Measurements from ENCODE around the gene ZNF764. TPM values are rescaled to one million over a fixed set of nuclear protein-coding genes. Genes with fewer than 3 reads are reported as not detected.

ZNF764 gene
- total RNA-seq, 1 donor from 2014 or later: 8.0 TPM

- DNase-seq: no peak
- no peak for ATAC-seq (ENCODE audit: poor library complexity)
- intact Hi-C loops (cut with DNase I): loop anchor here (10.0 kb wide), 1 partner anchor 77 kb away; the partner anchor contains the start of gene SEPHS2
These were observed 36.1 kb downstream of the ZNF764 start for GRCh38 chr16:30521873-30522641.

- DNase-seq: no peak
- intact Hi-C loops (cut with DNase I): loop anchor here (10.0 kb wide), 1 partner anchor 77 kb away; the partner anchor contains the start of gene SEPHS2
- no peak for ATAC-seq (ENCODE audit: poor library complexity)
These were observed 36.7 kb downstream of the ZNF764 start for GRCh38 chr16:30521476-30521872.

GRCh38 chr16:30519120-30520049 is 38.8 kb downstream of the ZNF764 start:
- intact Hi-C loops (cut with DNase I): loop anchor here (10.0 kb wide), 1 partner anchor 75 kb away; the partner anchor contains the start of gene SEPHS2

GRCh38 chr16:30518552-30518951 is 39.6 kb downstream of the ZNF764 start:
- ATAC-seq (ENCODE audit: poor library complexity) (no peak), DNase-seq (no peak)
- intact Hi-C loops (cut with DNase I): no loop called here

More at GRCh38 chr16:30519120-30520049, 38.8 kb downstream of the ZNF764 start:
- no peak for ATAC-seq (ENCODE audit: poor library complexity)
- no peak for DNase-seq

GRCh38 chr16:30515275-30515674 is 42.9 kb downstream of the ZNF764 start:
- intact Hi-C loops (cut with DNase I): no loop called here
- no peak for DNase-seq

DNA sequence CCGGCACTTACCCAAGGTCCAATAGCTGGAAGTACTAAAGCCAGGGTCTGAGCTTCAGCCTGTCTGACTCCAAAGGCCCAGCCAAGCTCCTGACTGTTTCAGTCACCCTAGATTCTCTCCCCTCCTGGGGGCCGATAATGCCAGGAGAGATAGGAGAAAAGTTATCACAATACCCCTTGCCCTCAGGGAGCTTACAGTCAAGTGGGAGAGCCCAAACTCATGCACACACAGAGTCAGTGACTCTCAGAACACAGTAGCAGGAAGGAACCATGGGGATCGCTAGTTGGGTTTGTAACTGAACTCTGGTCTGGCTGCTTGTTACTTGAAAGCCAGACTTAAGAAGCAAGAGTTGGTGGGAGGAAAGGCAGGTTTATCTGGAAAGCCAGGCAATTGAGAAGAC is 46.7 kb downstream of the ZNF764 start:
- intact Hi-C loops (cut with DNase I): no loop called here
- ATAC-seq (ENCODE audit: poor library complexity): no peak
- no peak for DNase-seq

More at GRCh38 chr16:30515275-30515674, 42.9 kb downstream of the ZNF764 start:
- ATAC-seq (ENCODE audit: poor library complexity): no peak

DNA sequence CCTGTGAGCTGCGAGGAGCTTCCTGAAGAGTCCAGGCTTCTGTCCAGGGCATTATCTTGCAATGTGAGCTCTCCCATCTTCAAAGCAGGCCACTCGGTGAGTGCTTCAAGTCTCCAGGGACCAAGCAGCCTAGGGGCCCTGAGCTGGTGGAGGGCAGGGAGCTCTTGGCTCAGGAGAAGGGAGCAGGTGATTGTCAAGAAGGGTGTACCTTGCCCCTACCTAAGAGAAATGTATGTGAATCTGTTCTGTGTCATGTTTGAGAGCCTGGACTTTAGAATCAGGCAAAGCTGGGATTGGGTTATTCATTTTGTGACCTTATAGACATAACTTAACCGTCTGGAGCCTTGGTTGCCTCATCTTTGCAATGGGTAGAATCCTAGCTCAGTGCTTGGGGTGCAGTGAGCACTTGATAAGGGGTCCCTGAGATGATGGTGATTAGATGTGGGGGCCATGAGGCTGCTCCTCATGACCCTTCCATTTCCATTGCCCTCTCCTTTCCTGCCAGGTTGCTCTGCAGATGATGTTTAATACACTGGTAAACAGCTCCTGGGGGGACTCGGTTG is 47.7 kb downstream of the ZNF764 start:
- intact Hi-C loops (cut with DNase I): no loop called here
- DNase-seq: no peak
- no peak for ATAC-seq (ENCODE audit: poor library complexity)

GRCh38 chr16:30509081-30509765 is 49.0 kb downstream of the ZNF764 start:
- ATAC-seq (ENCODE audit: poor library complexity): no peak
- intact Hi-C loops (cut with DNase I): no loop called here
- DNase-seq: no peak

Small RNAs within 50 kb of the gene (microRNA-seq; reads per million reads assigned to microRNA genes)
- not detected for gene MIR4518

Other genes with a start within 250 kb of the ZNF764 start
- gene CD2BP2, start 203.1 kb downstream of the ZNF764 start, total RNA-seq: 34.1 TPM
- gene TBC1D10B, start 187.9 kb downstream of the ZNF764 start, total RNA-seq: 24.4 TPM
- not detected for gene MYL11, start 183.6 kb downstream of the ZNF764 start, total RNA-seq
- gene SEPTIN1, start 175.8 kb downstream of the ZNF764 start, total RNA-seq: 0.97 TPM
- gene ZNF48, start 163.0 kb downstream of the ZNF764 start, total RNA-seq: 5.1 TPM
- gene ZNF771, start 150.8 kb downstream of the ZNF764 start, total RNA-seq: 6.2 TPM
- 38.4 TPM for gene DCTPP1, start 128.3 kb downstream of the ZNF764 start, total RNA-seq
- 28.6 TPM for gene SEPHS2, start 112.5 kb downstream of the ZNF764 start, total RNA-seq
- gene ITGAL, start 85.6 kb downstream of the ZNF764 start, total RNA-seq: 1.5 TPM
- 71.7 TPM for gene ZNF768, start 31.8 kb downstream of the ZNF764 start, total RNA-seq
- 8.0 TPM for gene ZNF747, start 23.5 kb downstream of the ZNF764 start, total RNA-seq
- gene ZNF688, start 13.3 kb upstream of the ZNF764 start, total RNA-seq: 12.2 TPM
- 7.1 TPM for gene ZNF785, start 27.3 kb upstream of the ZNF764 start, total RNA-seq
- gene ZNF689, start 52.0 kb upstream of the ZNF764 start, total RNA-seq: 4.4 TPM
- gene PRR14, start 92.6 kb upstream of the ZNF764 start, total RNA-seq: 18.9 TPM
- 28.3 TPM for gene FBRS, start 100.1 kb upstream of the ZNF764 start, total RNA-seq
- 36.7 TPM for gene SRCAP, start 140.8 kb upstream of the ZNF764 start, total RNA-seq
- 13.4 TPM for gene PHKG2, start 190.1 kb upstream of the ZNF764 start, total RNA-seq
- 0.46 TPM for gene CFAP119, start 203.7 kb upstream of the ZNF764 start, total RNA-seq
- gene RNF40, start 203.9 kb upstream of the ZNF764 start, total RNA-seq: 29.4 TPM
- 16.5 TPM for gene ZNF629, start 228.8 kb upstream of the ZNF764 start, total RNA-seq

Data from Right ventricle myocardium superior (tissue), 1 donor.